Endothelial cell of umbilical vein (primary cell): ENCODE measurements around the gene BCL11A. TPM values are rescaled to one million over a fixed set of nuclear protein-coding genes. Genes with fewer than 3 reads are reported as not detected.

Experiments
- BruUV-seq: library from RNA; stranded (reverse); fragments of 400-500 nt; replicated peaks from 2 replicates; lab custom pipeline; 2021; lab: Mats Ljungman, UMichigan
- CTCF ChIA-PET: fragments of 300-600, 350-600 bp; sonication (Branson Sonifier 250); formaldehyde crosslinking; loops from one replicate; lab custom pipeline; 2021; ENCODE audit warnings: antibody characterized with exemption, inconsistent platforms; lab: Charles Lee
- POLR2A ChIA-PET: fragments of 300-600, 350-600 bp; sonication (Branson Sonifier 250); formaldehyde crosslinking; loops from one replicate; lab custom pipeline; 2021; ENCODE audit warnings: antibody characterized with exemption, inconsistent platforms; lab: Charles Lee
- DNase-seq: peaks from one replicate; pipeline ENCODE4 v3.0.0-alpha.2; 2011; ENCODE audit warnings: low read depth, low spot score
- FAIRE-seq: peaks from 2 replicates; lab custom pipeline; 2011; peaks lifted over from hg19 to GRCh38; lab: Jason Lieb, UNC
- H2AFZ ChIP-seq: 2 replicates; pipeline ENCODE4 v1.6.0; 2012; ENCODE audit warnings: low read depth, low read length, control low read depth, inconsistent platforms
- H3K27ac ChIP-seq: 2 replicates; pipeline ENCODE4 v1.5.1; 2011; ENCODE audit warnings: low read depth, mild to moderate bottlenecking, control low read depth, low read length, moderate library complexity; ENCODE audit not compliant: insufficient read depth
- H3K27me3 ChIP-seq, 2 experiments: 2 replicates each; pipeline versions ENCODE4 v1.6.0 to v1.6.1; 2011; ENCODE audit warnings: low read length in 2 of 2, mixed read lengths in 1 of 2; ENCODE audit not compliant: control insufficient read depth in 2 of 2, insufficient read depth in 2 of 2
- H3K36me3 ChIP-seq, 2 experiments: 2 replicates in 1 of 2; 3 replicates in 1 of 2; pipeline ENCODE4 v1.5.1; 2011; ENCODE audit warnings: low read length in 2 of 2, mild to moderate bottlenecking in 1 of 2, moderate library complexity in 1 of 2; ENCODE audit not compliant: control insufficient read depth in 2 of 2, insufficient read depth in 2 of 2; ENCODE audit errors: extremely low read depth in 1 of 2
- H3K4me1 ChIP-seq: 3 replicates; pipeline ENCODE4 v1.5.1; 2011; ENCODE audit warnings: mild to moderate bottlenecking, low read length; ENCODE audit not compliant: control insufficient read depth, insufficient read depth; ENCODE audit errors: extremely low read depth
- H3K4me2 ChIP-seq: 2 replicates; pipeline ENCODE4 v1.6.1; 2011; ENCODE audit warnings: low read length, control low read depth, mixed read lengths; ENCODE audit not compliant: insufficient read depth
- H3K4me3 ChIP-seq, 3 experiments: fragments of 200-600 bp in 1 of 3; sonication (generic), shearing (Covaris generic) in 1 of 3; replicated peaks in 1 of 3; 2 replicates each; pipeline ENCODE4 v1.5.1; 2011 to 2016; ENCODE audit warnings: control low read depth in 3 of 3, low read length in 3 of 3, mild to moderate bottlenecking in 2 of 3, inconsistent platforms in 1 of 3, low read depth in 1 of 3, moderate library complexity in 1 of 3; ENCODE audit not compliant: insufficient read depth in 1 of 3
- H3K79me2 ChIP-seq: 2 replicates; pipeline ENCODE4 v1.6.0; 2012; ENCODE audit warnings: low read length, inconsistent platforms; ENCODE audit not compliant: control insufficient read depth, insufficient read depth
- H3K9ac ChIP-seq: replicated peaks from 2 replicates; pipeline ENCODE3; 2011; ENCODE audit warnings: low read length, control low read depth; ENCODE audit not compliant: insufficient read depth; ENCODE audit errors: extremely low read depth
- H3K9me1 ChIP-seq: replicated peaks from 3 replicates; pipeline ENCODE4 v1.6.0; 2011; ENCODE audit warnings: mild to moderate bottlenecking, low read length; ENCODE audit not compliant: control insufficient read depth, insufficient read depth; ENCODE audit errors: extremely low read depth
- H3K9me3 ChIP-seq: replicated peaks from 2 replicates; pipeline ENCODE4 v1.5.1; 2012; ENCODE audit warnings: low read length, inconsistent platforms; ENCODE audit not compliant: control insufficient read depth, insufficient read depth
- H4K20me1 ChIP-seq: replicated peaks from 2 replicates; pipeline ENCODE3; 2011; ENCODE audit warnings: mild to moderate bottlenecking, low read length; ENCODE audit not compliant: control insufficient read depth, insufficient read depth; ENCODE audit errors: extremely low read depth
- EZH2 ChIP-seq: IDR thresholded peaks from 2 replicates; pipeline ENCODE4 v1.6.1; 2012; ENCODE audit warnings: borderline replicate concordance, low read depth, mild to moderate bottlenecking, moderate library complexity, low read length, inconsistent platforms; ENCODE audit not compliant: severe bottlenecking
- FOS ChIP-seq: IDR thresholded peaks from 2 replicates; pipeline ENCODE4 v1.6.1; 2011; ENCODE audit warnings: mild to moderate bottlenecking, low read length, moderate library complexity, borderline replicate concordance; ENCODE audit not compliant: insufficient read depth
- GATA2 ChIP-seq: IDR thresholded peaks from 2 replicates; pipeline ENCODE4 v1.7.0; 2011; ENCODE audit warnings: low read depth, mild to moderate bottlenecking, moderate library complexity, mixed read lengths, low read length; ENCODE audit not compliant: insufficient read length, insufficient read depth
- JUN ChIP-seq: IDR thresholded peaks from 2 replicates; pipeline ENCODE4 v1.6.1; 2011; ENCODE audit warnings: borderline replicate concordance, low read depth; ENCODE audit not compliant: insufficient read length, insufficient read depth
- MYC ChIP-seq: IDR thresholded peaks from one replicate; pipeline ENCODE4 v1.6.1; 2011; ENCODE audit warnings: mild to moderate bottlenecking, low read depth, low read length
- POLR2A ChIP-seq: IDR thresholded peaks from 2 replicates; pipeline ENCODE4 v1.6.1; 2012; ENCODE audit warnings: low read depth, mild to moderate bottlenecking, control low read depth, low read length
- POLR2AphosphoS5 ChIP-seq: IDR thresholded peaks from 2 replicates; pipeline ENCODE4 v1.6.1; 2012; ENCODE audit warnings: low read depth, mild to moderate bottlenecking, control low read depth, low read length, moderate library complexity; ENCODE audit not compliant: insufficient read depth
- dilution Hi-C: fragments of 300-500 bp; cut with MboI; formaldehyde crosslinking; loops from one replicate; pipeline ENCODE4 v1.15.0; 2019; ENCODE audit warnings: low sequenced_read_pairs; ENCODE audit not compliant: extremely low pct_ligation_motif_present
- intact Hi-C: fragments of 100-400 bp; cut with micrococcal nuclease; formaldehyde crosslinking; loops from one replicate; pipeline ENCODE4 v1.10.0; 2022
- polyA plus RNA-seq, 4 experiments: library from polyadenylated mRNA; depleted of rRNA in 3 of 4; stranded (reverse) in 3 of 4; unstranded in 1 of 4; fragments of >200 nt; gene quantifications; 2 replicates each; pipeline versions ENCODE4 v1.2.1 to v1.2.3, GENCODE V29; 2011 to 2012; ENCODE audit warnings: missing spikeins in 1 of 4
- total RNA-seq: library from RNA; stranded (reverse); gene quantifications from 2 replicates; pipeline ENCODE4 v1.2.3, GENCODE V29; 2021
- TF ChIP-seq, protein P1 (sequence below): IDR thresholded peaks from 2 replicates; pipeline ENCODE4 v1.6.1; 2011; ENCODE audit not compliant: insufficient read depth, insufficient read length
- TF ChIP-seq, protein P2 (sequence below), 2 donors: IDR thresholded peaks; 1 replicate in 1 of 2; 2 replicates in 1 of 2; pipeline ENCODE4 v1.5.1; 2011; ENCODE audit warnings: low read length in 2 of 2, mild to moderate bottlenecking in 2 of 2, moderate library complexity in 2 of 2, control low read depth in 1 of 2, inconsistent platforms in 1 of 2, low read depth in 1 of 2; ENCODE audit not compliant: insufficient read depth in 1 of 2; ENCODE audit errors: extremely low read depth in 1 of 2

The BCL11A gene
- total and polyA plus RNA-seq, 2 donors (not counting 3 experiments of a cell fraction or from before 2014, with no cell fraction given): 0.12 to 0.88 TPM

DNA sequence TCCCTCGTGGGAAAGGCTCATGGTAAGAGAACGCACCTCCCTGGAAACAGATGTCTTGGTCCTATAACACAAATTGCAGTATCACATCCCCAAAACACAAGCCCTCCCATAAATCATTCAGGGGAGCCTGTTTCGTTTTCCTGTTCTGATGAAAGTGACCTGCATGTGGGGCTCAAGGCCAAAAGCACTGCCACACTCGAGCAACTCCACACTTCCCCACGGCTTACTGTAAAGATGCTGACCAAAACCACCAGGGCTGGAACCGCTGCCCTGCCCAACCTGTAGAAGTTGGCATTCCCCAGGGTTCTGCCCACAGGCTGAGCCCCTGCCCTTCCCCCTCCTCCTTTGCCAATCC, 139.7 kb downstream of the BCL11A start:
- no peak for FAIRE-seq
- intact Hi-C loops (no loop called here), dilution Hi-C loops (no loop called here)
- no peak overlapping the region for H3K9ac ChIP-seq
- H2AFZ ChIP-seq: no peak overlapping the region
- CTCF ChIA-PET: no interaction called here
- no peak overlapping the region for H3K4me3 ChIP-seq
- H3K79me2 ChIP-seq: no peaks in the 10 kb centered on the region
- no peaks in the 10 kb centered on the region for H4K20me1 ChIP-seq
- no peaks in the 10 kb centered on the region for H3K9me1 ChIP-seq
- no peak for TF ChIP-seq POLR2AphosphoS5
- TF ChIP-seq, protein P1, sequence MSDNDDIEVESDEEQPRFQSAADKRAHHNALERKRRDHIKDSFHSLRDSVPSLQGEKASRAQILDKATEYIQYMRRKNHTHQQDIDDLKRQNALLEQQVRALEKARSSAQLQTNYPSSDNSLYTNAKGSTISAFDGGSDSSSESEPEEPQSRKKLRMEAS: no peak
- TF ChIP-seq MYC: no peak
- no peak for TF ChIP-seq FOS
- no peak for TF ChIP-seq POLR2A
- TF ChIP-seq, protein P2, sequence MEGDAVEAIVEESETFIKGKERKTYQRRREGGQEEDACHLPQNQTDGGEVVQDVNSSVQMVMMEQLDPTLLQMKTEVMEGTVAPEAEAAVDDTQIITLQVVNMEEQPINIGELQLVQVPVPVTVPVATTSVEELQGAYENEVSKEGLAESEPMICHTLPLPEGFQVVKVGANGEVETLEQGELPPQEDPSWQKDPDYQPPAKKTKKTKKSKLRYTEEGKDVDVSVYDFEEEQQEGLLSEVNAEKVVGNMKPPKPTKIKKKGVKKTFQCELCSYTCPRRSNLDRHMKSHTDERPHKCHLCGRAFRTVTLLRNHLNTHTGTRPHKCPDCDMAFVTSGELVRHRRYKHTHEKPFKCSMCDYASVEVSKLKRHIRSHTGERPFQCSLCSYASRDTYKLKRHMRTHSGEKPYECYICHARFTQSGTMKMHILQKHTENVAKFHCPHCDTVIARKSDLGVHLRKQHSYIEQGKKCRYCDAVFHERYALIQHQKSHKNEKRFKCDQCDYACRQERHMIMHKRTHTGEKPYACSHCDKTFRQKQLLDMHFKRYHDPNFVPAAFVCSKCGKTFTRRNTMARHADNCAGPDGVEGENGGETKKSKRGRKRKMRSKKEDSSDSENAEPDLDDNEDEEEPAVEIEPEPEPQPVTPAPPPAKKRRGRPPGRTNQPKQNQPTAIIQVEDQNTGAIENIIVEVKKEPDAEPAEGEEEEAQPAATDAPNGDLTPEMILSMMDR (IDR thresholded peaks at IDR 0.05; ENCODE audit: extremely low read depth in 1 of 2, insufficient read depth in 1 of 2, low read depth in 1 of 2, low read length in 2 of 2): no peak
- no peak for TF ChIP-seq GATA2
- no peak for TF ChIP-seq EZH2
- TF ChIP-seq JUN: no peak
- no peaks in the 10 kb centered on the region for H3K4me1 ChIP-seq
- no peak for DNase-seq
- BruUV-seq: no TSS peak
- H3K4me2 ChIP-seq: no peak overlapping the region
- no peaks in the 10 kb centered on the region for H3K27me3 ChIP-seq
- no peak overlapping the region for H3K27ac ChIP-seq
- no peaks in the 10 kb centered on the region for H3K9me3 ChIP-seq
- H3K36me3 ChIP-seq: no peaks in the 10 kb centered on the region
- POLR2A ChIA-PET: no interaction called here
